SU-DHL-6 (cell line): Measurements from ENCODE around the gene RDH14.

ENCODE experiments used
- H2AFZ ChIP-seq: fragments of 200-600 bp; sonication (generic); 2 replicates; pipeline ENCODE4 v1.6.1; 2014; ENCODE audit warnings: low read depth, mild to moderate bottlenecking, moderate library complexity, mixed read lengths, antibody characterized with exemption, low read length; ENCODE audit not compliant: severe bottlenecking
- H3F3A ChIP-seq: fragments of 200-600 bp; shearing (Covaris generic); 2 replicates; pipeline ENCODE4 v1.6.0; 2016; ENCODE audit warnings: antibody characterized with exemption, mild to moderate bottlenecking; ENCODE audit not compliant: insufficient read depth
- H3K27ac ChIP-seq: fragments of 200-600 bp; sonication (generic); 2 replicates; pipeline ENCODE4 v1.5.1; 2016; ENCODE audit warnings: low read depth, mild to moderate bottlenecking, low read length, moderate library complexity, mixed read lengths
- H3K27me3 ChIP-seq: fragments of 200-600 bp; sonication (generic), shearing (Covaris generic); 2 replicates; pipeline ENCODE4 v1.6.0; 2014; ENCODE audit warnings: mild to moderate bottlenecking, low read length
- H3K36me3 ChIP-seq: fragments of 200-600 bp; sonication (generic); 2 replicates; pipeline ENCODE4 v1.6.1; 2014; ENCODE audit warnings: mild to moderate bottlenecking, low read length, mixed read lengths
- H3K4me2 ChIP-seq: fragments of 300-600, 200-600 bp; shearing (Covaris generic), sonication (generic); 2 replicates; pipeline ENCODE4 v1.6.0; 2014; ENCODE audit warnings: low read length, low read depth, mild to moderate bottlenecking; ENCODE audit not compliant: poor library complexity, severe bottlenecking
- H3K4me3 ChIP-seq: fragments of 200-600 bp; sonication (generic); 2 replicates; pipeline ENCODE4 v1.5.1; 2014; ENCODE audit warnings: antibody characterized with exemption, low read length, mild to moderate bottlenecking, mixed read lengths; ENCODE audit not compliant: insufficient read depth, poor library complexity, severe bottlenecking
- H3K79me2 ChIP-seq: fragments of 200-600 bp; sonication (generic); 2 replicates; pipeline ENCODE4 v1.6.1; 2014; ENCODE audit warnings: mild to moderate bottlenecking, low read length, moderate library complexity; ENCODE audit not compliant: insufficient read depth
- H3K9ac ChIP-seq: fragments of 200-600 bp; sonication (generic); 2 replicates; pipeline ENCODE4 v1.7.0; 2014; ENCODE audit warnings: mild to moderate bottlenecking, low read length
- H3K9me2 ChIP-seq: fragments of 200-600 bp; sonication (generic); replicated peaks from 2 replicates; pipeline ENCODE4 v1.6.1; 2014; ENCODE audit warnings: low read length; ENCODE audit not compliant: insufficient read depth
- H3K9me3 ChIP-seq: fragments of 200-600 bp; sonication (generic); 2 replicates; pipeline ENCODE4 v1.6.1; 2014; ENCODE audit warnings: low read length, mixed read lengths; ENCODE audit not compliant: insufficient read depth
- H4K20me1 ChIP-seq: fragments of 200-600 bp; sonication (generic); 2 replicates; pipeline ENCODE4 v1.6.1; 2014; ENCODE audit warnings: low read depth, mild to moderate bottlenecking, antibody characterized with exemption, low read length, moderate library complexity, mixed read lengths
- CTCF ChIP-seq: fragments of 200-600 bp; sonication (generic); IDR thresholded peaks from one replicate; pipeline ENCODE4 v1.5.1; 2017; ENCODE audit warnings: antibody characterized with exemption, mild to moderate bottlenecking, low read length, moderate library complexity; ENCODE audit not compliant: insufficient read depth, poor library complexity, severe bottlenecking
- EZH2phosphoT487 ChIP-seq: fragments of 200-600 bp; sonication (generic), shearing (Covaris generic); conservative IDR thresholded peaks from 2 replicates; pipeline ENCODE4 v1.6.1; 2018; ENCODE audit warnings: mild to moderate bottlenecking, antibody characterized with exemption, low read length, moderate library complexity, mixed read lengths

Gene RDH14

GRCh38 chr2:18600255-18600613, 39.8 kb upstream of the RDH14 start:
- H3K9me2 ChIP-seq: no peaks in the 10 kb centered on the region
- H2AFZ ChIP-seq: no peak overlapping the region
- no peak overlapping the region for H3K4me2 ChIP-seq
- H3K27ac ChIP-seq: no peak overlapping the region
- H3K9ac ChIP-seq: no peak overlapping the region
- H3K79me2 ChIP-seq: no peaks in the 10 kb centered on the region
- no peak overlapping the region for H3K4me3 ChIP-seq
- TF ChIP-seq CTCF: no peak
- TF ChIP-seq EZH2phosphoT487: no peak
- no peaks in the 10 kb centered on the region for H3K27me3 ChIP-seq
- no peaks in the 10 kb centered on the region for H3F3A ChIP-seq
- no peaks in the 10 kb centered on the region for H3K9me3 ChIP-seq
- no peaks in the 10 kb centered on the region for H3K36me3 ChIP-seq
- H4K20me1 ChIP-seq: no peaks in the 10 kb centered on the region

- Histone ChIP-seq H2AFZ (no peak overlapping the region), H3K4me2 (no peak overlapping the region), H3K9me2 (no peaks in the 10 kb centered on the region)
These were observed 39.2 kb upstream of the RDH14 start for GRCh38 chr2:18599509-18600254.

GRCh38 chr2:18598848-18599484, 38.5 kb upstream of the RDH14 start:
- H3F3A ChIP-seq: no peaks in the 10 kb centered on the region
- H3K9me3 ChIP-seq: no peaks in the 10 kb centered on the region
- TF ChIP-seq EZH2phosphoT487: no peak
- TF ChIP-seq CTCF: no peak
- no peak overlapping the region for H3K9ac ChIP-seq
- H3K9me2 ChIP-seq: no peaks in the 10 kb centered on the region
- no peak overlapping the region for H3K4me2 ChIP-seq
- no peaks in the 10 kb centered on the region for H4K20me1 ChIP-seq
- H3K36me3 ChIP-seq: no peaks in the 10 kb centered on the region
- H3K79me2 ChIP-seq: no peaks in the 10 kb centered on the region
- H2AFZ ChIP-seq: no peak overlapping the region
- no peak overlapping the region for H3K27ac ChIP-seq
- H3K27me3 ChIP-seq: no peaks in the 10 kb centered on the region
- no peak overlapping the region for H3K4me3 ChIP-seq

More at GRCh38 chr2:18599509-18600254, 39.2 kb upstream of the RDH14 start:
- no peaks in the 10 kb centered on the region for H3K79me2 ChIP-seq
- no peaks in the 10 kb centered on the region for H3K36me3 ChIP-seq
- H3K27ac ChIP-seq: no peak overlapping the region
- H3F3A ChIP-seq: no peaks in the 10 kb centered on the region
- no peak overlapping the region for H3K4me3 ChIP-seq
- no peaks in the 10 kb centered on the region for H3K9me3 ChIP-seq
- no peaks in the 10 kb centered on the region for H3K27me3 ChIP-seq
- H4K20me1 ChIP-seq: no peaks in the 10 kb centered on the region
- H3K9ac ChIP-seq: no peak overlapping the region
- TF ChIP-seq EZH2phosphoT487: no peak
- no peak for TF ChIP-seq CTCF
